ENCODE data around the gene PRDM16.
A peak's percentile ranks its signal among the peaks of the same experiment; 100 is the strongest.

DNA sequence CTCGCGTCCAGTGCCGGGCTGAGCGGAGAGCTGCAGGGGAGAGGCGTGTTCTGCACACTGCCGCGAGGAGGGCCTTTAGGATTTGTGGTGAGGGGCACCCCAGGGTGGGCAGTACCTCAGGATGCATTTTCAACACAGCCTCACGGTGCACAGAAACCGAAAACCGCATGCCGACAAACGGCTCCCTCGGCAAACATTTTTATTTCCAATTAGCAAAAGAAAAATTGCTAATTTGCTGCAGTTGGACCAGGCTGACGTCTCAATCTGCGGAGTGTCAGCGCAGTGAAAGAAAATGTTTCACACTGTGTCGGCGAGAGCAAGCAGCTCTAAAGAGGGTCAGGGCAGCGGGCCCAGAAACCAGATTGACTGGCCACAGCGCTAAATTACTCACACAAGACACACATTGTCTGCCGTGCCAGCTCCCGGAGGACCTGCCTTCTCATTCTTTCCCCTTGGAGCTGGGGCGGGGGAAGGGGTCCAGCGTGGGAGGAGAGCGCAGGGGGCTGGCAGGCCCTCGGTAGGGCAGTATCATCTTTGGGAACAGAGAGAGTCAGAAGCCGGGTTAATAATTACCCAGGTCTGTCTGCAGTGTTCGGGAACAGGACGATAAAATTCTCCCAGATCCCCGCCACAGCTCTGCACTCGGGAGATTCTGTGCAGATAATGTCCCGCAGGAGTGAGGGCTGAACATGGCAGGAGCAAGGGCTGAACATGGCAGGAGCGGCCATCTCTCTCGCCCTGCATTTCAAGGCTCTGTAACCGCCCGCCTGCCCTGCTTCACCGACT lies 150.2 kb downstream of the PRDM16 start:
- TF ChIP-seq HNF4A (conservative IDR thresholded peaks at IDR 0.05) (no peak), YY1 (IDR thresholded peaks at IDR 0.05) (no peak), RAD21 (IDR thresholded peaks at IDR 0.05) (peak in 1 of 2 donors; percentile 11), JUND (IDR thresholded peaks at IDR 0.05) (peak in 1 of 2 donors; percentile 37), GABPA (IDR thresholded peaks at IDR 0.05 in 1 of 2, conservative IDR thresholded peaks at IDR 0.05 in 1 of 2) (no peak)
- TF ChIP-seq, protein P1, sequence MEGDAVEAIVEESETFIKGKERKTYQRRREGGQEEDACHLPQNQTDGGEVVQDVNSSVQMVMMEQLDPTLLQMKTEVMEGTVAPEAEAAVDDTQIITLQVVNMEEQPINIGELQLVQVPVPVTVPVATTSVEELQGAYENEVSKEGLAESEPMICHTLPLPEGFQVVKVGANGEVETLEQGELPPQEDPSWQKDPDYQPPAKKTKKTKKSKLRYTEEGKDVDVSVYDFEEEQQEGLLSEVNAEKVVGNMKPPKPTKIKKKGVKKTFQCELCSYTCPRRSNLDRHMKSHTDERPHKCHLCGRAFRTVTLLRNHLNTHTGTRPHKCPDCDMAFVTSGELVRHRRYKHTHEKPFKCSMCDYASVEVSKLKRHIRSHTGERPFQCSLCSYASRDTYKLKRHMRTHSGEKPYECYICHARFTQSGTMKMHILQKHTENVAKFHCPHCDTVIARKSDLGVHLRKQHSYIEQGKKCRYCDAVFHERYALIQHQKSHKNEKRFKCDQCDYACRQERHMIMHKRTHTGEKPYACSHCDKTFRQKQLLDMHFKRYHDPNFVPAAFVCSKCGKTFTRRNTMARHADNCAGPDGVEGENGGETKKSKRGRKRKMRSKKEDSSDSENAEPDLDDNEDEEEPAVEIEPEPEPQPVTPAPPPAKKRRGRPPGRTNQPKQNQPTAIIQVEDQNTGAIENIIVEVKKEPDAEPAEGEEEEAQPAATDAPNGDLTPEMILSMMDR (IDR thresholded peaks at IDR 0.05; ENCODE audit: low read depth, low read length, missing input control), result no peak
- TF ChIP-seq, protein P2, sequence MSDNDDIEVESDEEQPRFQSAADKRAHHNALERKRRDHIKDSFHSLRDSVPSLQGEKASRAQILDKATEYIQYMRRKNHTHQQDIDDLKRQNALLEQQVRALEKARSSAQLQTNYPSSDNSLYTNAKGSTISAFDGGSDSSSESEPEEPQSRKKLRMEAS (IDR thresholded peaks at IDR 0.05), result no peak
- TF ChIP-seq, protein P3, sequence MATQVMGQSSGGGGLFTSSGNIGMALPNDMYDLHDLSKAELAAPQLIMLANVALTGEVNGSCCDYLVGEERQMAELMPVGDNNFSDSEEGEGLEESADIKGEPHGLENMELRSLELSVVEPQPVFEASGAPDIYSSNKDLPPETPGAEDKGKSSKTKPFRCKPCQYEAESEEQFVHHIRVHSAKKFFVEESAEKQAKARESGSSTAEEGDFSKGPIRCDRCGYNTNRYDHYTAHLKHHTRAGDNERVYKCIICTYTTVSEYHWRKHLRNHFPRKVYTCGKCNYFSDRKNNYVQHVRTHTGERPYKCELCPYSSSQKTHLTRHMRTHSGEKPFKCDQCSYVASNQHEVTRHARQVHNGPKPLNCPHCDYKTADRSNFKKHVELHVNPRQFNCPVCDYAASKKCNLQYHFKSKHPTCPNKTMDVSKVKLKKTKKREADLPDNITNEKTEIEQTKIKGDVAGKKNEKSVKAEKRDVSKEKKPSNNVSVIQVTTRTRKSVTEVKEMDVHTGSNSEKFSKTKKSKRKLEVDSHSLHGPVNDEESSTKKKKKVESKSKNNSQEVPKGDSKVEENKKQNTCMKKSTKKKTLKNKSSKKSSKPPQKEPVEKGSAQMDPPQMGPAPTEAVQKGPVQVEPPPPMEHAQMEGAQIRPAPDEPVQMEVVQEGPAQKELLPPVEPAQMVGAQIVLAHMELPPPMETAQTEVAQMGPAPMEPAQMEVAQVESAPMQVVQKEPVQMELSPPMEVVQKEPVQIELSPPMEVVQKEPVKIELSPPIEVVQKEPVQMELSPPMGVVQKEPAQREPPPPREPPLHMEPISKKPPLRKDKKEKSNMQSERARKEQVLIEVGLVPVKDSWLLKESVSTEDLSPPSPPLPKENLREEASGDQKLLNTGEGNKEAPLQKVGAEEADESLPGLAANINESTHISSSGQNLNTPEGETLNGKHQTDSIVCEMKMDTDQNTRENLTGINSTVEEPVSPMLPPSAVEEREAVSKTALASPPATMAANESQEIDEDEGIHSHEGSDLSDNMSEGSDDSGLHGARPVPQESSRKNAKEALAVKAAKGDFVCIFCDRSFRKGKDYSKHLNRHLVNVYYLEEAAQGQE (IDR thresholded peaks at IDR 0.05), result no peak
